ENCODE measurements around the gene FITM1.

DNA sequence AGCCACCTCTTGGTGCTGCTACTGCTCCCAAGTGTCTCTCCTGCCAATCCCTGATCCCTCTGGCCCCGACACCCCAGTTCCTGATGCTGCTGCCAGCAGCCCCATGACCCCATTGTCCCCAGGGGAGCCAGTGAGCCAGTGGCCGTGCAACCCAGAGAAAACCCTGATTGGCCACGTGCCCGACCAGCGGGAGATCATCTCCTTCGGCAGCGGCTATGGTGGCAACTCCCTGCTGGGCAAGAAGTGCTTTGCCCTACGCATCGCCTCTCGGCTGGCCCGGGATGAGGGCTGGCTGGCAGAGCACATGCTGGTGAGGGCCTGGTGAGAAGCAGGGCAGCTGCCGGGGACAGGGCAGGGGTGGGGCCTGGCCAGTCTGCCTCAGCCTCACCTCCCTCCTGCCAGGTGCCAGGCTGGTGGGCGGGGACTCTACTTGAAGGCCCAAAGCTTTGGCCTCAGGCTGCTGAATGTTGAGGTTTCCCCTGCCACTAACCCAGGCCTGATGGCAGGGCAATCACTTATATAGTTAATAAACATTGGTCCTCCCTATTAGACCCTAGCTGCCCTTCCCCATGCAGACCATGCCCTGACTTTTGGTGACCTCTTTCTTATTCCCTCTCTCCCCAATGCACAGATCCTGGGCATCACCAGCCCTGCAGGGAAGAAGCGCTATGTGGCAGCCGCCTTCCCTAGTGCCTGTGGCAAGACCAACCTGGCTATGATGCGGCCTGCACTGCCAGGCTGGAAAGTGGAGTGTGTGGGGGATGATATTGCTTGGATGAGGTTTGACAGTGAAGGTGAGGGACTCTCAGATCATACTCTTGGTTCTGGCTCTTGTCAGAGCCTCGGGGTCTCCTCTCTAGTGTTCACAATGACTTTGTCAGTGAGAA is 31.3 kb upstream of the FITM1 start:
- TF ChIP-seq, protein P1, sequence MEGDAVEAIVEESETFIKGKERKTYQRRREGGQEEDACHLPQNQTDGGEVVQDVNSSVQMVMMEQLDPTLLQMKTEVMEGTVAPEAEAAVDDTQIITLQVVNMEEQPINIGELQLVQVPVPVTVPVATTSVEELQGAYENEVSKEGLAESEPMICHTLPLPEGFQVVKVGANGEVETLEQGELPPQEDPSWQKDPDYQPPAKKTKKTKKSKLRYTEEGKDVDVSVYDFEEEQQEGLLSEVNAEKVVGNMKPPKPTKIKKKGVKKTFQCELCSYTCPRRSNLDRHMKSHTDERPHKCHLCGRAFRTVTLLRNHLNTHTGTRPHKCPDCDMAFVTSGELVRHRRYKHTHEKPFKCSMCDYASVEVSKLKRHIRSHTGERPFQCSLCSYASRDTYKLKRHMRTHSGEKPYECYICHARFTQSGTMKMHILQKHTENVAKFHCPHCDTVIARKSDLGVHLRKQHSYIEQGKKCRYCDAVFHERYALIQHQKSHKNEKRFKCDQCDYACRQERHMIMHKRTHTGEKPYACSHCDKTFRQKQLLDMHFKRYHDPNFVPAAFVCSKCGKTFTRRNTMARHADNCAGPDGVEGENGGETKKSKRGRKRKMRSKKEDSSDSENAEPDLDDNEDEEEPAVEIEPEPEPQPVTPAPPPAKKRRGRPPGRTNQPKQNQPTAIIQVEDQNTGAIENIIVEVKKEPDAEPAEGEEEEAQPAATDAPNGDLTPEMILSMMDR (IDR thresholded peaks at IDR 0.05; ENCODE audit: low read length) = no peak
- no peak for TF ChIP-seq EZH2 (IDR thresholded peaks at IDR 0.05; ENCODE audit: borderline replicate concordance, low read length)
